Nephron progenitor cell (in vitro differentiated cells): ENCODE results near the gene CYB5B.
A peak's percentile ranks its signal among the peaks of the same experiment; 100 is the strongest.

ENCODE experiments used
- DNase-seq: peaks from one replicate; pipeline ENCODE4 v3.0.0; 2021
- H3K27ac Mint-ChIP-seq: 2 replicates; pipeline ENCODE4 v1.8.0; 2021; ENCODE audit warnings: mild to moderate bottlenecking, moderate library complexity, mixed read lengths
- H3K27me3 Mint-ChIP-seq: 2 replicates; pipeline ENCODE4 v1.8.0; 2021; ENCODE audit warnings: mild to moderate bottlenecking, low read depth, mixed read lengths; ENCODE audit not compliant: poor library complexity
- H3K36me3 Mint-ChIP-seq: 2 replicates; pipeline ENCODE4 v1.8.0; 2021; ENCODE audit warnings: low read depth, mixed read lengths
- H3K4me1 Mint-ChIP-seq: 2 replicates; pipeline ENCODE4 v1.8.0; 2021; ENCODE audit warnings: mixed read lengths
- H3K4me3 Mint-ChIP-seq: 2 replicates; pipeline ENCODE4 v1.8.0; 2021; ENCODE audit warnings: mild to moderate bottlenecking, moderate library complexity, mixed read lengths
- H3K9me3 Mint-ChIP-seq: 2 replicates; pipeline ENCODE4 v1.8.0; 2021; ENCODE audit warnings: mild to moderate bottlenecking, moderate library complexity, mixed read lengths
- TF ChIP-seq, protein P1 (sequence below): fragments of 200-600 bp; sonication (generic); IDR thresholded peaks from 2 replicates; pipeline ENCODE4 v1.5.0; 2021; ENCODE audit warnings: antibody characterized with exemption

Gene CYB5B

DNA sequence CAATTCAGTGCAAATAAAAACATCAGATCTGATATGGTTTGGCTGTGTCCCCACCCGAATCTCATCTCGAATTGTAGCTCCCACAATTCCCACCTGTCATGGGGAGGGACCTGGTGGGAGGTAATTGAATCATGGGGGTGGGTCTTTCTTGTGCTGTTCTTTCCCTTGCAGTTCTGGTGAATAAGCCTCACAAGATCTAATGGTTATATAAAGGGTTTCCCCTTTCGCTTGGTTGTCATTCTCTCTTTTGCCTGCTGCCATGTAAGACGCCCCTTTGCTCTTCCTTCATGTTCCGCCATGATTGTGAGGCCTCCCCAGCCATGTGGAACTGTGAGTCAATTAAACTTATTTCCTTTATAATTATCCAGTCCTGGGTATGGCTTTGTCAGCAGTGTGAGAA, 72.5 kb downstream of the CYB5B start:
- TF ChIP-seq, protein P1, sequence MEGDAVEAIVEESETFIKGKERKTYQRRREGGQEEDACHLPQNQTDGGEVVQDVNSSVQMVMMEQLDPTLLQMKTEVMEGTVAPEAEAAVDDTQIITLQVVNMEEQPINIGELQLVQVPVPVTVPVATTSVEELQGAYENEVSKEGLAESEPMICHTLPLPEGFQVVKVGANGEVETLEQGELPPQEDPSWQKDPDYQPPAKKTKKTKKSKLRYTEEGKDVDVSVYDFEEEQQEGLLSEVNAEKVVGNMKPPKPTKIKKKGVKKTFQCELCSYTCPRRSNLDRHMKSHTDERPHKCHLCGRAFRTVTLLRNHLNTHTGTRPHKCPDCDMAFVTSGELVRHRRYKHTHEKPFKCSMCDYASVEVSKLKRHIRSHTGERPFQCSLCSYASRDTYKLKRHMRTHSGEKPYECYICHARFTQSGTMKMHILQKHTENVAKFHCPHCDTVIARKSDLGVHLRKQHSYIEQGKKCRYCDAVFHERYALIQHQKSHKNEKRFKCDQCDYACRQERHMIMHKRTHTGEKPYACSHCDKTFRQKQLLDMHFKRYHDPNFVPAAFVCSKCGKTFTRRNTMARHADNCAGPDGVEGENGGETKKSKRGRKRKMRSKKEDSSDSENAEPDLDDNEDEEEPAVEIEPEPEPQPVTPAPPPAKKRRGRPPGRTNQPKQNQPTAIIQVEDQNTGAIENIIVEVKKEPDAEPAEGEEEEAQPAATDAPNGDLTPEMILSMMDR: no peak

DNA sequence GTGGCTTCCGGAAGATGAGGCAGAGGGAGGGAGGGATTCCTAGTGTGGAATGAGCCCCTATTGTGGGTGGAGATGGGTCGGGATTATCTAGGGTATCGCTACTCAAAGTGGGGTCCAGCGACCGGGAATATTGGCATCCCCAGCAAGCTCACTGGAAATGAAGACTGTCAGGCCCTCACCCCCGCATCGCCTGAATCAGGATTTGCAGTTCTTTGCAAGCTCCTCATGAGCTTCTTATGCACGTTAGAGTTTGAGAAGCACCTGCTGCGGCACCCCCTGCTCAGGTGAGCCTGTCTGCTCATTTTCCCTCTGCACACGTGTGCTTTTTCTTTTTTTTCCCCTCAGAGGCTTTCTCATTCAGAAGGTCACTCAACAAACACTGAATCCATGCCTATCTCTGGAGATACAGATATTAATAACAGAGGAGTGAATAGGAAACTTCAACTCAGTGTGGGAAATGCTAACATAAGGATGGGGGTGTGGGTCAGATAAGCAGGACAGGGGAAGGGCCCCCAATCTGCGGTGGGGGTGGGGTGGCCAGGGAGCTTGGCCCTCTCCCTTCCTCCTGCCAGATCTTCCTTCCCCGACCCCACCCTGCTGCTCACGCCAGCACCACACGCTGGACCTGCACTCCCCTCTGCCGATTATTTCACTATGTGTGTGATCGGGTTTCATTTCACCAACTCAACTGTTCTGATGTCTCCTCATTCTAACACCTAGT, 73.6 kb downstream of the CYB5B start:
- Mint-ChIP-seq H3K9me3 (peaks cover 10% of the 10 kb centered on the region), H3K27me3 (peaks cover 7% of the 10 kb centered on the region), H3K27ac (no peak overlapping the region), H3K36me3 (no peaks in the 10 kb centered on the region), H3K4me1 (peaks cover 30% of the 10 kb centered on the region), H3K4me3 (no peak overlapping the region)
- TF ChIP-seq, protein P1: no peak
- DNase-seq: no peak

More for the DNA sequence above, 72.5 kb downstream of the CYB5B start:
- Mint-ChIP-seq H3K27ac (peak overlapping the region; percentile 5), H3K36me3 (no peaks in the 10 kb centered on the region), H3K9me3 (peaks cover 10% of the 10 kb centered on the region), H3K4me3 (no peak overlapping the region), H3K27me3 (peaks cover 7% of the 10 kb centered on the region), H3K4me1 (peaks cover 30% of the 10 kb centered on the region)
- no peak for DNase-seq

DNA sequence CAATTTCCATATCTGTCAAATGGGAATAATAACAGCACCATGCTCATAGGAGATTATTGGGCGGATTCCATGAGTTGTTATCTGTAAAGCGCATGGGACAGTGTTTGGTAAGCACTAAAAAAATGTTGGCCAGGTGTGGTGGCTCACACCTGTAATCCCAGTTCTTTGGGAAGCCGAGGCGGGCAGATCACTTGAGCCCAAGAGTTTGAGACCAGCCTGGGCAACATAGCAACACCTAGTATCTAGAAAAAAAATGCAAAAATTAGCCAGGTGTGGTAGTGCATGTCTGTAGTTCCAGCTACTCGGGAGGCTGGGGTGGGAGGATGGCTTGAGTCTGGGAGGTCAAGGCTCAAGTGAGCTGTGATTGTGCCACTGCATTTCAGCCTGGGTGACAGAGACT, 74.5 kb downstream of the CYB5B start:
- Mint-ChIP-seq H3K9me3 (peaks cover 3% of the 10 kb centered on the region), H3K4me1 (peaks cover 30% of the 10 kb centered on the region), H3K4me3 (no peak overlapping the region), H3K27me3 (peaks cover 7% of the 10 kb centered on the region), H3K36me3 (no peaks in the 10 kb centered on the region), H3K27ac (no peak overlapping the region)
- DNase-seq: no peak
- TF ChIP-seq, protein P1: no peak

DNA sequence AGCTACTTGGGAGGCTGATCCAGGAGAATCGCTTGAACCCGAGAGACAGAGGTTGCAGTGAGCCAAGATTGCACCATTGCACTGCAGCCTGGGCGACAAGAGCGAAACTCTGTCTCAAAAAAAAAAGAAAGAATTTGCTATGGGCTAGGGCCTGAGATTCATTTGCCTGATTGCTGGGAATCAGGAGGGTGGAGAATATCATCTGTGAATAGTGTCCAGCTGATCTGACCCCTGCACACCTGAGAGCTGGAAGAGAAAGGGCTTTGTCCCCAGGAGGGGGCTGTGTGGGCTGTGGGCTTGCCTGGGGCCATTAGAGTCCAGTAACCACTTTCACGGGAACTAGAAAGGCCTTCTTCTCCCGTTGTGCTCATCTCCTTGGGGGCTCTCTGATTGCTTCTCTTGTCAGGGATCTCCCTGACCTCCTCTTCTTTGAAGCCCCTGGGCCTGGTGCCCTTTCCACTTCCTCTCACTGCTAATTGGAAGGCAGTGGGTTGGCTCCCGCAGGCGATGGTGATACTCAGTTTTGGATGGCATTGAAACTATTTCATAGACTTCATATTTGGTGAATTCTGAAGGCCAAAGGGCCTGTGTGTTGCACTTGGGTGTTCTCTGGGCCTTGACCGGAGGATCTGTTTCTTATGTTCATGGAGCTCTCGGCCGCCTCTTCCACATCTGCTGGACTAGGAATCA, 75.3 kb downstream of the CYB5B start:
- Mint-ChIP-seq H3K4me1 (peaks cover 30% of the 10 kb centered on the region), H3K9me3 (no peaks in the 10 kb centered on the region), H3K4me3 (no peak overlapping the region), H3K36me3 (no peaks in the 10 kb centered on the region), H3K27me3 (peaks cover 7% of the 10 kb centered on the region), H3K27ac (peak overlapping the region; percentile 61)
- TF ChIP-seq, protein P1: no peak
- DNase-seq: no peak

DNA sequence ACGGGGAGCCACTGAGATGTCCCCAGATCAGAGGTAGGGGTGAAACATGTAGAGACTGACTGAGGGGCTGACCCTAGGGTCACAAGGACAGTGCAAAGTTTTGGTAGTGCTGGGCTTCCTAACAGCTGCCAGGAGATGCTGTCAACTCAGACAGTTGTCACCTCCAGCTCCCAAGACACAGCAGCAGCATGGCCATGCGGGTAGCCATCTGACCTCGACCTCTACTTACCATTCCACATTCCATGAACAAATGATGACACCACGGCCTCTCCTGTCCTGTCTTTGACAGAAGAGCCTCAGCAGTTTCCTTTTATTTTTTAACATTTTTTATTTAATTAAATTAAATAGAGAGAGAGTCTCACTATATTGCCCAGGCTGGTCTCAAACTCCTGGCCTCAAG, 76.1 kb downstream of the CYB5B start:
- TF ChIP-seq, protein P1: no peak
- Mint-ChIP-seq H3K9me3 (no peaks in the 10 kb centered on the region), H3K4me1 (peaks cover 30% of the 10 kb centered on the region), H3K27me3 (peaks cover 7% of the 10 kb centered on the region), H3K27ac (no peak overlapping the region), H3K36me3 (no peaks in the 10 kb centered on the region), H3K4me3 (no peak overlapping the region)
- no peak for DNase-seq
